Peyer's patch (tissue), 4 donors: ENCODE results near the gene BRD1. TPM values are rescaled to one million over a fixed set of nuclear protein-coding genes. Genes with fewer than 3 reads are reported as not detected.
A peak's percentile ranks its signal among the peaks of the same experiment; 100 is the strongest.

Experiments
- DNase-seq, 3 donors: peaks; one replicate each; pipeline ENCODE4 v3.0.0-alpha.2; 2017 to 2019
- H3K27ac ChIP-seq, 4 donors: fragments of 200-600 bp; sonication (generic); one replicate each; pipeline ENCODE4 v1.5.1; 2016 to 2019
- H3K27me3 ChIP-seq, 2 donors: fragments of 200-600 bp; sonication (generic); one replicate each; pipeline ENCODE4 v1.5.1; 2019
- H3K36me3 ChIP-seq, 3 donors: fragments of 200-600 bp; sonication (generic); one replicate each; pipeline ENCODE4 v1.5.1; 2016 to 2019
- H3K4me1 ChIP-seq, 4 donors: fragments of 200-600 bp; sonication (generic); one replicate each; pipeline ENCODE4 v1.5.1; 2016 to 2019
- H3K4me3 ChIP-seq, 4 donors: fragments of 200-600 bp; sonication (generic); 1 replicate in 3 of 4; 2 replicates in 1 of 4; pipeline ENCODE4 v1.5.1; 2016 to 2019; ENCODE audit warnings: mild to moderate bottlenecking in 1 of 4
- H3K9me3 ChIP-seq, 4 donors: fragments of 200-600 bp; sonication (generic); one replicate each; pipeline ENCODE4 v1.5.1; 2016 to 2019; ENCODE audit warnings: mild to moderate bottlenecking in 1 of 4
- CTCF ChIP-seq, 6 experiments: fragments of 450-650 bp in 4 of 6; fragments of 200-600 bp in 2 of 6; sonication (generic) in 1 of 6; IDR thresholded peaks; one replicate each; pipeline ENCODE4 v1.5.1; 2017 to 2019; ENCODE audit warnings: antibody characterized with exemption in 6 of 6, mild to moderate bottlenecking in 3 of 6, moderate library complexity in 1 of 6
- POLR2A ChIP-seq, 2 donors: fragments of 450-650 bp; IDR thresholded peaks; one replicate each; pipeline ENCODE4 v1.5.1; 2017; ENCODE audit warnings: antibody characterized with exemption in 2 of 2, mild to moderate bottlenecking in 2 of 2, moderate library complexity in 2 of 2
- total RNA-seq, 4 donors: library from RNA; depleted of rRNA; stranded (reverse); fragments of >200 nt; gene quantifications; one replicate each; pipeline ENCODE4 v1.1.0, GENCODE V29; 2016

BRD1 gene
- total RNA-seq, 4 donors from 2014 or later: 54.1 to 126 (median 78.5) TPM

- DNase-seq: no peak
- Histone ChIP-seq H3K4me3 (no peak overlapping the region), H3K9me3 (no peaks in the 10 kb centered on the region), H3K36me3 (no peaks in the 10 kb centered on the region), H3K27me3 (no peaks in the 10 kb centered on the region), H3K27ac (peak overlapping the region in 1 of 4 donors; percentile 47), H3K4me1 (no peaks in the 10 kb centered on the region)
- no peak for TF ChIP-seq POLR2A (IDR thresholded peaks at IDR 0.05)
- TF ChIP-seq CTCF (IDR thresholded peaks at IDR 0.05): no peak
Observed at GRCh38 chr22:49869086-49869830, 41.6 kb upstream of the BRD1 start.

- Histone ChIP-seq H3K27me3 (no peaks in the 10 kb centered on the region), H3K27ac (peak overlapping the region; percentile 53 to 83 (median 64)), H3K4me3 (no peak overlapping the region), H3K36me3 (no peaks in the 10 kb centered on the region), H3K4me1 (no peaks in the 10 kb centered on the region), H3K9me3 (no peaks in the 10 kb centered on the region)
- no peak for DNase-seq
- peak in 1 of 2 donors; percentile 29 for TF ChIP-seq POLR2A (IDR thresholded peaks at IDR 0.05)
- TF ChIP-seq CTCF (IDR thresholded peaks at IDR 0.05): no peak
Observed at GRCh38 chr22:49867303-49868265, 39.9 kb upstream of the BRD1 start.

GRCh38 chr22:49866646-49867045, 39.0 kb upstream of the BRD1 start:
- no peak for TF ChIP-seq CTCF (IDR thresholded peaks at IDR 0.05)
- no peak for TF ChIP-seq POLR2A (IDR thresholded peaks at IDR 0.05)
- H3K9me3 ChIP-seq: no peaks in the 10 kb centered on the region
- H3K27ac ChIP-seq: peak overlapping the region in 3 of 4 donors; percentile 53 to 83 (median 75)
- H3K36me3 ChIP-seq: no peaks in the 10 kb centered on the region
- no peaks in the 10 kb centered on the region for H3K4me1 ChIP-seq
- no peak overlapping the region for H3K4me3 ChIP-seq
- H3K27me3 ChIP-seq: no peaks in the 10 kb centered on the region
- DNase-seq: no peak

- TF ChIP-seq POLR2A (IDR thresholded peaks at IDR 0.05) (no peak), CTCF (IDR thresholded peaks at IDR 0.05) (no peak)
- Histone ChIP-seq H3K27ac (no peak overlapping the region), H3K36me3 (no peaks in the 10 kb centered on the region), H3K27me3 (no peaks in the 10 kb centered on the region), H3K4me3 (no peak overlapping the region), H3K4me1 (no peaks in the 10 kb centered on the region), H3K9me3 (no peaks in the 10 kb centered on the region)
- no peak for DNase-seq
Observed at GRCh38 chr22:49866134-49866533, 38.5 kb upstream of the BRD1 start.

- no peaks in the 10 kb centered on the region for H3K27me3 ChIP-seq
- DNase-seq: no peak
- no peak for TF ChIP-seq CTCF (IDR thresholded peaks at IDR 0.05)
- TF ChIP-seq POLR2A (IDR thresholded peaks at IDR 0.05): no peak
Observed at GRCh38 chr22:49865156-49865555, 37.5 kb upstream of the BRD1 start.

More at GRCh38 chr22:49865156-49865555, 37.5 kb upstream of the BRD1 start:
- Histone ChIP-seq H3K27ac (no peak overlapping the region), H3K4me1 (no peaks in the 10 kb centered on the region), H3K4me3 (no peak overlapping the region), H3K9me3 (no peaks in the 10 kb centered on the region), H3K36me3 (no peaks in the 10 kb centered on the region)
